Measurements from ENCODE around the gene ALAS1. TPM values are rescaled to one million over a fixed set of nuclear protein-coding genes. Genes with fewer than 3 reads are reported as not detected.

ALAS1 gene
- total and polyA plus RNA-seq, 2 of the 13 experiments (the other 11 are each of a cell fraction or from before 2014, with no cell fraction given), result 36.0 to 43.2 TPM

GRCh38 chr3:52176951-52177700 is 20.8 kb upstream of the ALAS1 start (continued):
- TF ChIP-seq, protein P1, sequence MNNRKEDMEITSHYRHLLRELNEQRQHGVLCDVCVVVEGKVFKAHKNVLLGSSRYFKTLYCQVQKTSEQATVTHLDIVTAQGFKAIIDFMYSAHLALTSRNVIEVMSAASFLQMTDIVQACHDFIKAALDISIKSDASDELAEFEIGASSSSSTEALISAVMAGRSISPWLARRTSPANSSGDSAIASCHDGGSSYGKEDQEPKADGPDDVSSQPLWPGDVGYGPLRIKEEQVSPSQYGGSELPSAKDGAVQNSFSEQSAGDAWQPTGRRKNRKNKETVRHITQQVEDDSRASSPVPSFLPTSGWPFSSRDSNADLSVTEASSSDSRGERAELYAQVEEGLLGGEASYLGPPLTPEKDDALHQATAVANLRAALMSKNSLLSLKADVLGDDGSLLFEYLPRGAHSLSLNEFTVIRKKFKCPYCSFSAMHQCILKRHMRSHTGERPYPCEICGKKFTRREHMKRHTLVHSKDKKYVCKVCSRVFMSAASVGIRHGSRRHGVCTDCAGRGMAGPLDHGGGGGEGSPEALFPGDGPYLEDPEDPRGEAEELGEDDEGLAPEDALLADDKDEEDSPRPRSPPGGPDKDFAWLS (CRISPR knock-in tag; IDR thresholded peaks at IDR 0.05; ENCODE audit: borderline replicate concordance), result no peak
- TF ChIP-seq GTF2F1 (IDR thresholded peaks at IDR 0.05; ENCODE audit: low read length) (no peak), FIP1L1 (IDR thresholded peaks at IDR 0.05; ENCODE audit: borderline replicate concordance, insufficient read depth, low read depth, low read length) (no peak), ZNF121 (CRISPR knock-in tag; IDR thresholded peaks at IDR 0.05) (peak; percentile 54), ZNF205 (CRISPR knock-in tag; IDR thresholded peaks at IDR 0.05) (no peak), NBN (conservative IDR thresholded peaks at IDR 0.05) (no peak), MAFG (CRISPR knock-in tag; IDR thresholded peaks at IDR 0.05) (no peak), REL (CRISPR knock-in tag; conservative IDR thresholded peaks at IDR 0.05) (no peak), UBTF (CRISPR knock-in tag; IDR thresholded peaks at IDR 0.05) (peak; percentile 72; the same call in 1 of the 2 replicates), ZFP1 (CRISPR knock-in tag; IDR thresholded peaks at IDR 0.05) (no peak), ZNF530 (CRISPR knock-in tag; IDR thresholded peaks at IDR 0.05; ENCODE audit: low read depth) (no peak)
- TF ChIP-seq, protein P2, sequence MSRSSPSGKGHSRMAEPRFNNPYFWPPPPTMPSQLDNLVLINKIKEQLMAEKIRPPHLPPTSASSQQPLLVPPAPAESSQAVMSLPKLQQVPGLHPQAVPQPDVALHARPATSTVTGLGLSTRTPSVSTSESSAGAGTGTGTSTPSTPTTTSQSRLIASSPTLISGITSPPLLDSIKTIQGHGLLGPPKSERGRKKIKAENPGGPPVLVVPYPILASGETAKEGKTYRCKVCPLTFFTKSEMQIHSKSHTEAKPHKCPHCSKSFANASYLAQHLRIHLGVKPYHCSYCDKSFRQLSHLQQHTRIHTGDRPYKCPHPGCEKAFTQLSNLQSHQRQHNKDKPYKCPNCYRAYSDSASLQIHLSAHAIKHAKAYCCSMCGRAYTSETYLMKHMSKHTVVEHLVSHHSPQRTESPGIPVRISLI (CRISPR knock-in tag; IDR thresholded peaks at IDR 0.05; ENCODE audit: borderline replicate concordance), result peak; percentile 94
- TF ChIP-seq, protein P3, sequence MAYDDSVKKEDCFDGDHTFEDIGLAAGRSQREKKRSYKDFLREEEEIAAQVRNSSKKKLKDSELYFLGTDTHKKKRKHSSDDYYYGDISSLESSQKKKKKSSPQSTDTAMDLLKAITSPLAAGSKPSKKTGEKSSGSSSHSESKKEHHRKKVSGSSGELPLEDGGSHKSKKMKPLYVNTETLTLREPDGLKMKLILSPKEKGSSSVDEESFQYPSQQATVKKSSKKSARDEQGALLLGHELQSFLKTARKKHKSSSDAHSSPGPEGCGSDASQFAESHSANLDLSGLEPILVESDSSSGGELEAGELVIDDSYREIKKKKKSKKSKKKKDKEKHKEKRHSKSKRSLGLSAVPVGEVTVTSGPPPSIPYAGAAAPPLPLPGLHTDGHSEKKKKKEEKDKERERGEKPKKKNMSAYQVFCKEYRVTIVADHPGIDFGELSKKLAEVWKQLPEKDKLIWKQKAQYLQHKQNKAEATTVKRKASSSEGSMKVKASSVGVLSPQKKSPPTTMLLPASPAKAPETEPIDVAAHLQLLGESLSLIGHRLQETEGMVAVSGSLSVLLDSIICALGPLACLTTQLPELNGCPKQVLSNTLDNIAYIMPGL (CRISPR knock-in tag; IDR thresholded peaks at IDR 0.05; ENCODE audit: borderline replicate concordance in 1 of 2, low read depth in 1 of 2), result peak in 1 of 2 experiments; percentile 54; a peak in 1 of 4 replicates
- TF ChIP-seq, protein P4, sequence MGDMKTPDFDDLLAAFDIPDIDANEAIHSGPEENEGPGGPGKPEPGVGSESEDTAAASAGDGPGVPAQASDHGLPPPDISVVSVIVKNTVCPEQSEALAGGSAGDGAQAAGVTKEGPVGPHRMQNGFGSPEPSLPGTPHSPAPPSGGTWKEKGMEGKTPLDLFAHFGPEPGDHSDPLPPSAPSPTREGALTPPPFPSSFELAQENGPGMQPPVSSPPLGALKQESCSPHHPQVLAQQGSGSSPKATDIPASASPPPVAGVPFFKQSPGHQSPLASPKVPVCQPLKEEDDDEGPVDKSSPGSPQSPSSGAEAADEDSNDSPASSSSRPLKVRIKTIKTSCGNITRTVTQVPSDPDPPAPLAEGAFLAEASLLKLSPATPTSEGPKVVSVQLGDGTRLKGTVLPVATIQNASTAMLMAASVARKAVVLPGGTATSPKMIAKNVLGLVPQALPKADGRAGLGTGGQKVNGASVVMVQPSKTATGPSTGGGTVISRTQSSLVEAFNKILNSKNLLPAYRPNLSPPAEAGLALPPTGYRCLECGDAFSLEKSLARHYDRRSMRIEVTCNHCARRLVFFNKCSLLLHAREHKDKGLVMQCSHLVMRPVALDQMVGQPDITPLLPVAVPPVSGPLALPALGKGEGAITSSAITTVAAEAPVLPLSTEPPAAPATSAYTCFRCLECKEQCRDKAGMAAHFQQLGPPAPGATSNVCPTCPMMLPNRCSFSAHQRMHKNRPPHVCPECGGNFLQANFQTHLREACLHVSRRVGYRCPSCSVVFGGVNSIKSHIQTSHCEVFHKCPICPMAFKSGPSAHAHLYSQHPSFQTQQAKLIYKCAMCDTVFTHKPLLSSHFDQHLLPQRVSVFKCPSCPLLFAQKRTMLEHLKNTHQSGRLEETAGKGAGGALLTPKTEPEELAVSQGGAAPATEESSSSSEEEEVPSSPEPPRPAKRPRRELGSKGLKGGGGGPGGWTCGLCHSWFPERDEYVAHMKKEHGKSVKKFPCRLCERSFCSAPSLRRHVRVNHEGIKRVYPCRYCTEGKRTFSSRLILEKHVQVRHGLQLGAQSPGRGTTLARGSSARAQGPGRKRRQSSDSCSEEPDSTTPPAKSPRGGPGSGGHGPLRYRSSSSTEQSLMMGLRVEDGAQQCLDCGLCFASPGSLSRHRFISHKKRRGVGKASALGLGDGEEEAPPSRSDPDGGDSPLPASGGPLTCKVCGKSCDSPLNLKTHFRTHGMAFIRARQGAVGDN (CRISPR knock-in tag; IDR thresholded peaks at IDR 0.05), result peak; percentile 88
- TF ChIP-seq, protein P5, sequence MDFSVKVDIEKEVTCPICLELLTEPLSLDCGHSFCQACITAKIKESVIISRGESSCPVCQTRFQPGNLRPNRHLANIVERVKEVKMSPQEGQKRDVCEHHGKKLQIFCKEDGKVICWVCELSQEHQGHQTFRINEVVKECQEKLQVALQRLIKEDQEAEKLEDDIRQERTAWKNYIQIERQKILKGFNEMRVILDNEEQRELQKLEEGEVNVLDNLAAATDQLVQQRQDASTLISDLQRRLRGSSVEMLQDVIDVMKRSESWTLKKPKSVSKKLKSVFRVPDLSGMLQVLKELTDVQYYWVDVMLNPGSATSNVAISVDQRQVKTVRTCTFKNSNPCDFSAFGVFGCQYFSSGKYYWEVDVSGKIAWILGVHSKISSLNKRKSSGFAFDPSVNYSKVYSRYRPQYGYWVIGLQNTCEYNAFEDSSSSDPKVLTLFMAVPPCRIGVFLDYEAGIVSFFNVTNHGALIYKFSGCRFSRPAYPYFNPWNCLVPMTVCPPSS (IDR thresholded peaks at IDR 0.05), result no peak

Data from HepG2 (cell line).